ENCODE data around the gene SUZ12.
"Not testable (repeated sequence)": the region's sequence is repeated elsewhere in the genome, so short reads cannot be mapped to it uniquely, and the experiment has no call there.

SUZ12 gene

GRCh38 chr17:32021615-32021955 lies 84.8 kb downstream of the SUZ12 start:
- no peaks in the 10 kb centered on the region for H3K27me3 ChIP-seq (ENCODE audit: control insufficient read depth, insufficient read depth, low read length)
- H3K4me3 ChIP-seq (ENCODE audit: low read length) = no peak overlapping the region
- no peak overlapping the region for H3K9ac ChIP-seq (ENCODE audit: low read length)

GRCh38 chr17:32022554-32022953 lies 85.7 kb downstream of the SUZ12 start:
- not testable (repeated sequence) for H3K4me1 ChIP-seq (ENCODE audit: control insufficient read depth, insufficient read depth, low read length); H3K27ac ChIP-seq (ENCODE audit: low read depth, low read length); H3K36me3 ChIP-seq (ENCODE audit: control insufficient read depth, insufficient read depth, low read length); H3K9ac ChIP-seq (ENCODE audit: low read length); H3K27me3 ChIP-seq (ENCODE audit: control insufficient read depth, insufficient read depth, low read length); H3K4me3 ChIP-seq (ENCODE audit: low read length)

More at GRCh38 chr17:32021615-32021955, 84.8 kb downstream of the SUZ12 start:
- H3K4me1 ChIP-seq (ENCODE audit: control insufficient read depth, insufficient read depth, low read length) = no peaks in the 10 kb centered on the region
- H3K36me3 ChIP-seq (ENCODE audit: control insufficient read depth, insufficient read depth, low read length) = peaks cover 4% of the 10 kb centered on the region
- H3K27ac ChIP-seq (ENCODE audit: low read depth, low read length) = no peak overlapping the region

GRCh38 chr17:32027271-32027670 lies 90.5 kb downstream of the SUZ12 start:
- not testable (repeated sequence) for H3K4me3 ChIP-seq (ENCODE audit: low read length); H3K36me3 ChIP-seq (ENCODE audit: control insufficient read depth, insufficient read depth, low read length); H3K27me3 ChIP-seq (ENCODE audit: control insufficient read depth, insufficient read depth, low read length); H3K9ac ChIP-seq (ENCODE audit: low read length); H3K27ac ChIP-seq (ENCODE audit: low read depth, low read length); H3K4me1 ChIP-seq (ENCODE audit: control insufficient read depth, insufficient read depth, low read length)

GRCh38 chr17:32033223-32033622 lies 96.4 kb downstream of the SUZ12 start:
- Histone ChIP-seq H3K9ac (ENCODE audit: low read length) (no peak overlapping the region), H3K27me3 (ENCODE audit: control insufficient read depth, insufficient read depth, low read length) (no peaks in the 10 kb centered on the region), H3K4me1 (ENCODE audit: control insufficient read depth, insufficient read depth, low read length) (no peaks in the 10 kb centered on the region), H3K27ac (ENCODE audit: low read depth, low read length) (no peak overlapping the region), H3K4me3 (ENCODE audit: low read length) (no peak overlapping the region), H3K36me3 (ENCODE audit: control insufficient read depth, insufficient read depth, low read length) (peaks cover 2% of the 10 kb centered on the region)

GRCh38 chr17:32033812-32034211 lies 97.0 kb downstream of the SUZ12 start:
- H3K4me3 ChIP-seq (ENCODE audit: low read length); H3K4me1 ChIP-seq (ENCODE audit: control insufficient read depth, insufficient read depth, low read length); H3K36me3 ChIP-seq (ENCODE audit: control insufficient read depth, insufficient read depth, low read length); H3K9ac ChIP-seq (ENCODE audit: low read length); H3K27me3 ChIP-seq (ENCODE audit: control insufficient read depth, insufficient read depth, low read length); H3K27ac ChIP-seq (ENCODE audit: low read depth, low read length): not testable (repeated sequence)

- H3K4me3 ChIP-seq (ENCODE audit: low read length); H3K4me1 ChIP-seq (ENCODE audit: control insufficient read depth, insufficient read depth, low read length); H3K9ac ChIP-seq (ENCODE audit: low read length); H3K36me3 ChIP-seq (ENCODE audit: control insufficient read depth, insufficient read depth, low read length); H3K27me3 ChIP-seq (ENCODE audit: control insufficient read depth, insufficient read depth, low read length); H3K27ac ChIP-seq (ENCODE audit: low read depth, low read length): not testable (repeated sequence)
Measured at GRCh38 chr17:32040246-32040645, 103.4 kb downstream of the SUZ12 start.

- H3K36me3 ChIP-seq (ENCODE audit: control insufficient read depth, insufficient read depth, low read length); H3K27ac ChIP-seq (ENCODE audit: low read depth, low read length); H3K27me3 ChIP-seq (ENCODE audit: control insufficient read depth, insufficient read depth, low read length); H3K4me1 ChIP-seq (ENCODE audit: control insufficient read depth, insufficient read depth, low read length); H3K9ac ChIP-seq (ENCODE audit: low read length); H3K4me3 ChIP-seq (ENCODE audit: low read length): not testable (repeated sequence)
Measured at GRCh38 chr17:32041306-32041875, 104.6 kb downstream of the SUZ12 start.

- H3K4me1 ChIP-seq (ENCODE audit: control insufficient read depth, insufficient read depth, low read length); H3K36me3 ChIP-seq (ENCODE audit: control insufficient read depth, insufficient read depth, low read length); H3K4me3 ChIP-seq (ENCODE audit: low read length); H3K27me3 ChIP-seq (ENCODE audit: control insufficient read depth, insufficient read depth, low read length); H3K27ac ChIP-seq (ENCODE audit: low read depth, low read length); H3K9ac ChIP-seq (ENCODE audit: low read length): not testable (repeated sequence)
Measured at GRCh38 chr17:32042266-32042665, 105.5 kb downstream of the SUZ12 start.

GRCh38 chr17:32045611-32046010 lies 108.8 kb downstream of the SUZ12 start:
- not testable (repeated sequence) for H3K27me3 ChIP-seq (ENCODE audit: control insufficient read depth, insufficient read depth, low read length); H3K9ac ChIP-seq (ENCODE audit: low read length); H3K4me1 ChIP-seq (ENCODE audit: control insufficient read depth, insufficient read depth, low read length)

GRCh38 chr17:32047663-32048062 lies 110.9 kb downstream of the SUZ12 start:
- not testable (repeated sequence) for H3K27me3 ChIP-seq (ENCODE audit: control insufficient read depth, insufficient read depth, low read length); H3K4me1 ChIP-seq (ENCODE audit: control insufficient read depth, insufficient read depth, low read length); H3K4me3 ChIP-seq (ENCODE audit: low read length); H3K27ac ChIP-seq (ENCODE audit: low read depth, low read length); H3K9ac ChIP-seq (ENCODE audit: low read length); H3K36me3 ChIP-seq (ENCODE audit: control insufficient read depth, insufficient read depth, low read length)

More at GRCh38 chr17:32045611-32046010, 108.8 kb downstream of the SUZ12 start:
- H3K36me3 ChIP-seq (ENCODE audit: control insufficient read depth, insufficient read depth, low read length); H3K4me3 ChIP-seq (ENCODE audit: low read length); H3K27ac ChIP-seq (ENCODE audit: low read depth, low read length): not testable (repeated sequence)

Data from rectal smooth muscle tissue (tissue), 1 donor.